OCI-LY1 (cell line): Measurements from ENCODE around the gene ABHD1.

ENCODE experiments used
- H2AFZ ChIP-seq: fragments of 200-600 bp; sonication (generic), shearing (Covaris generic); 2 replicates; pipeline ENCODE4 v1.6.0; 2014; ENCODE audit warnings: antibody characterized with exemption, mild to moderate bottlenecking, low read length
- H3F3A ChIP-seq: fragments of 200-600 bp; sonication (generic), shearing (Covaris generic); 2 replicates; pipeline ENCODE4 v1.6.0; 2014; ENCODE audit warnings: mild to moderate bottlenecking, antibody characterized with exemption, low read length, moderate library complexity; ENCODE audit not compliant: insufficient read depth
- H3K27ac ChIP-seq: fragments of 200-600 bp; sonication (generic); 2 replicates; pipeline ENCODE4 v1.5.1; 2014; ENCODE audit warnings: low read length, mixed run types, mild to moderate bottlenecking, low read depth; ENCODE audit not compliant: poor library complexity, severe bottlenecking
- H3K27me3 ChIP-seq: fragments of 200-600 bp; sonication (generic); 2 replicates; pipeline ENCODE4 v1.6.0; 2014; ENCODE audit warnings: antibody characterized with exemption, mild to moderate bottlenecking, low read length, moderate library complexity; ENCODE audit not compliant: insufficient read depth
- H3K36me3 ChIP-seq: fragments of 200-600 bp; sonication (generic); 2 replicates; pipeline ENCODE4 v1.6.1; 2014; ENCODE audit warnings: mild to moderate bottlenecking, antibody characterized with exemption, low read length, moderate library complexity, mixed read lengths; ENCODE audit not compliant: insufficient read depth
- H3K4me1 ChIP-seq: fragments of 200-600 bp; sonication (generic); 2 replicates; pipeline ENCODE4 v1.5.1; 2014; ENCODE audit warnings: mild to moderate bottlenecking, low read length, moderate library complexity; ENCODE audit not compliant: insufficient read depth, severe bottlenecking
- H3K4me2 ChIP-seq: fragments of 200-600 bp; sonication (generic), shearing (Covaris generic); 2 replicates; pipeline ENCODE4 v1.6.1; 2014; ENCODE audit warnings: low read length
- H3K4me3 ChIP-seq: fragments of 200-600 bp; sonication (generic); 2 replicates; pipeline ENCODE4 v1.5.1; 2014; ENCODE audit warnings: low read length, low read depth, mild to moderate bottlenecking, mixed read lengths; ENCODE audit not compliant: poor library complexity, severe bottlenecking
- H3K79me2 ChIP-seq: fragments of 200-600 bp; shearing (Covaris generic); 2 replicates; pipeline ENCODE4 v1.6.1; 2016; ENCODE audit warnings: mixed run types, low read length, mixed read lengths; ENCODE audit not compliant: insufficient read depth
- H3K9ac ChIP-seq: fragments of 200-600 bp; sonication (generic), shearing (Covaris generic); 2 replicates; pipeline ENCODE4 v1.6.1; 2014; ENCODE audit warnings: mild to moderate bottlenecking, low read length, mixed read lengths
- H3K9me2 ChIP-seq: fragments of 200-600 bp; sonication (generic), shearing (Covaris generic); 2 replicates; pipeline ENCODE4 v1.6.1; 2014; ENCODE audit warnings: low read depth, mild to moderate bottlenecking, low read length, mixed read lengths
- H3K9me3 ChIP-seq: fragments of 200-600 bp; shearing (Covaris generic); 2 replicates; pipeline ENCODE4 v1.6.1; 2014; ENCODE audit warnings: low read length, mixed read lengths
- H4K20me1 ChIP-seq: fragments of 200-600 bp; sonication (generic), shearing (Covaris generic); 2 replicates; pipeline ENCODE4 v1.6.0; 2016; ENCODE audit warnings: mild to moderate bottlenecking, low read length; ENCODE audit not compliant: insufficient read depth
- CTCF ChIP-seq: fragments of 200-600 bp; sonication (generic), shearing (Covaris generic); IDR thresholded peaks from 2 replicates; pipeline ENCODE4 v1.5.1; 2017; ENCODE audit warnings: mild to moderate bottlenecking, antibody characterized with exemption, low read length, moderate library complexity, mixed read lengths
- EZH2 ChIP-seq: fragments of 200-600 bp; sonication (generic), shearing (Covaris generic); IDR thresholded peaks from 2 replicates; pipeline ENCODE4 v1.8.0; 2017; ENCODE audit warnings: borderline replicate concordance, mixed run types, mild to moderate bottlenecking, antibody characterized with exemption, low read length, moderate library complexity, mixed read lengths

The ABHD1 gene

GRCh38 chr2:27121906-27122305, 1.7 kb upstream of the ABHD1 start:
- H3K27me3 ChIP-seq = no peaks in the 10 kb centered on the region
- no peaks in the 10 kb centered on the region for H3K36me3 ChIP-seq
- H2AFZ ChIP-seq = no peak overlapping the region
- H3K9ac ChIP-seq = no peak overlapping the region
- peaks cover 26% of the 10 kb centered on the region for H3K4me1 ChIP-seq
- H3K4me3 ChIP-seq = no peak overlapping the region
- no peaks in the 10 kb centered on the region for H3K79me2 ChIP-seq
- TF ChIP-seq CTCF (no peak), EZH2 (no peak)
- H3K9me3 ChIP-seq = no peaks in the 10 kb centered on the region
- H3K4me2 ChIP-seq = no peak overlapping the region
- H4K20me1 ChIP-seq = no peaks in the 10 kb centered on the region
- no peak overlapping the region for H3K27ac ChIP-seq
- H3F3A ChIP-seq = no peaks in the 10 kb centered on the region
- no peaks in the 10 kb centered on the region for H3K9me2 ChIP-seq

GRCh38 chr2:27122791-27123190, 824 bp upstream of the ABHD1 start:
- TF ChIP-seq EZH2 (no peak), CTCF (no peak)
- H3K9ac ChIP-seq = no peak overlapping the region

GRCh38 chr2:27125104-27125503, 1.5 kb downstream of the ABHD1 start:
- H2AFZ ChIP-seq = no peak overlapping the region
- no peak overlapping the region for H3K4me3 ChIP-seq
- no peaks in the 10 kb centered on the region for H3K27me3 ChIP-seq
- H3F3A ChIP-seq = no peaks in the 10 kb centered on the region
- H4K20me1 ChIP-seq = no peaks in the 10 kb centered on the region
- no peaks in the 10 kb centered on the region for H3K9me2 ChIP-seq
- no peaks in the 10 kb centered on the region for H3K79me2 ChIP-seq
- no peak for TF ChIP-seq CTCF
- TF ChIP-seq EZH2 = no peak
- H3K9me3 ChIP-seq = no peaks in the 10 kb centered on the region
- H3K4me2 ChIP-seq = no peak overlapping the region
- H3K4me1 ChIP-seq = peaks cover 12% of the 10 kb centered on the region
- peaks cover 6% of the 10 kb centered on the region; the same call in 1 of the 2 replicates for H3K36me3 ChIP-seq
- no peak overlapping the region for H3K27ac ChIP-seq
- no peak overlapping the region for H3K9ac ChIP-seq

More at GRCh38 chr2:27122791-27123190, 824 bp upstream of the ABHD1 start:
- Histone ChIP-seq H3F3A (no peaks in the 10 kb centered on the region), H3K9me3 (no peaks in the 10 kb centered on the region), H3K4me2 (peak overlapping the region; percentile 67; the same call in 1 of the 2 replicates), H2AFZ (no peak overlapping the region), H3K4me1 (peaks cover 25% of the 10 kb centered on the region), H3K79me2 (no peaks in the 10 kb centered on the region), H3K27me3 (no peaks in the 10 kb centered on the region), H3K4me3 (peak overlapping the region; percentile 60), H4K20me1 (no peaks in the 10 kb centered on the region), H3K9me2 (no peaks in the 10 kb centered on the region), H3K27ac (no peak overlapping the region), H3K36me3 (no peaks in the 10 kb centered on the region)
